GM10248 (cell line): Measurements from ENCODE around the gene PCDHGA7.
"Not testable (repeated sequence)": the region's sequence is repeated elsewhere in the genome, so short reads cannot be mapped to it uniquely, and the experiment has no call there.

ENCODE experiments used
- CTCF ChIA-PET: fragments of 300-600 bp; sonication (Branson Sonifier 250); formaldehyde crosslinking; extraction: SDS; loops from one replicate; lab custom pipeline; 2021; ENCODE audit warnings: antibody characterized with exemption; lab: Yijun Ruan, JAX
- POLR2A ChIA-PET: fragments of 350-650 bp; sonication (Branson Sonifier 250); formaldehyde crosslinking; extraction: SDS; loops from one replicate; lab custom pipeline; 2020; ENCODE audit warnings: antibody characterized with exemption; lab: Yijun Ruan, JAX
- DNase-seq: peaks from one replicate; pipeline ENCODE4 v3.0.0; 2012; ENCODE audit errors: extremely low spot score
- TF ChIP-seq, protein P1 (sequence below): IDR thresholded peaks from 2 replicates; pipeline ENCODE4 v1.5.1; 2012; ENCODE audit warnings: mild to moderate bottlenecking, low read depth; ENCODE audit errors: extremely low read depth, missing control alignments, control extremely low read depth

PCDHGA7 gene

DNA sequence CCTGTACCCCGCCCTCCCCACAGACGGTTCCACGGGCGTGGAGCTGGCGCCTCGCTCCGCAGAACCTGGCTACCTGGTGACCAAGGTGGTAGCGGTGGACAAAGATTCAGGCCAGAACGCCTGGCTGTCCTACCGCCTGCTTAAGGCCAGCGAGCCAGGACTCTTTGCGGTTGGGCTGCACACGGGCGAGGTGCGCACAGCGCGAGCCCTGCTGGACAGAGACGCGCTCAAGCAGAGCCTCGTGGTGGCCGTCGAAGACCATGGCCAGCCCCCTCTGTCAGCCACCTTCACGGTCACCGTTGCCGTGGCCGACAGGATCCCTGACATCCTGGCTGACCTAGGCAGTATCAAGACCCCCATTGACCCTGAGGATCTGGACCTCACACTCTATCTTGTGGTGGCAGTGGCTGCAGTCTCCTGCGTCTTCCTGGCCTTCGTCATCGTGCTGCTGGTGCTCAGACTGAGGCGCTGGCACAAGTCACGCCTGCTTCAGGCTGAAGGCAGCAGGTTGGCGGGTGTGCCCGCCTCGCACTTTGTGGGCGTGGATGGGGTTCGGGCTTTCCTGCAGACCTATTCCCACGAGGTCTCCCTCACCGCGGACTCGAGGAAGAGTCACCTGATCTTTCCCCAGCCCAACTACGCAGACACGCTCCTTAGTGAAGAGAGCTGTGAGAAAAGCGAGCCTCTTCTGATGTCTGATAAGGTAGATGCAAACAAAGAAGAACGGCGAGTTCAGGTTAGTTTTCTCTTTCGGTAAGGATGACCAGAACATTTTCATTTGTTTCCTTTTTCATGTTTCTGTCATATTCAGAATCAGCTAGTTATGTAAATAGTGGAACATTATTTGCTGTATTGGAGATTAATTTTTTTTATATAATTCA, 16.3 kb upstream of the PCDHGA7 start:
- TF ChIP-seq, protein P1, sequence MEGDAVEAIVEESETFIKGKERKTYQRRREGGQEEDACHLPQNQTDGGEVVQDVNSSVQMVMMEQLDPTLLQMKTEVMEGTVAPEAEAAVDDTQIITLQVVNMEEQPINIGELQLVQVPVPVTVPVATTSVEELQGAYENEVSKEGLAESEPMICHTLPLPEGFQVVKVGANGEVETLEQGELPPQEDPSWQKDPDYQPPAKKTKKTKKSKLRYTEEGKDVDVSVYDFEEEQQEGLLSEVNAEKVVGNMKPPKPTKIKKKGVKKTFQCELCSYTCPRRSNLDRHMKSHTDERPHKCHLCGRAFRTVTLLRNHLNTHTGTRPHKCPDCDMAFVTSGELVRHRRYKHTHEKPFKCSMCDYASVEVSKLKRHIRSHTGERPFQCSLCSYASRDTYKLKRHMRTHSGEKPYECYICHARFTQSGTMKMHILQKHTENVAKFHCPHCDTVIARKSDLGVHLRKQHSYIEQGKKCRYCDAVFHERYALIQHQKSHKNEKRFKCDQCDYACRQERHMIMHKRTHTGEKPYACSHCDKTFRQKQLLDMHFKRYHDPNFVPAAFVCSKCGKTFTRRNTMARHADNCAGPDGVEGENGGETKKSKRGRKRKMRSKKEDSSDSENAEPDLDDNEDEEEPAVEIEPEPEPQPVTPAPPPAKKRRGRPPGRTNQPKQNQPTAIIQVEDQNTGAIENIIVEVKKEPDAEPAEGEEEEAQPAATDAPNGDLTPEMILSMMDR: no peak
- DNase-seq: no peak
- POLR2A ChIA-PET: no interaction called here
- CTCF ChIA-PET: no interaction called here

DNA sequence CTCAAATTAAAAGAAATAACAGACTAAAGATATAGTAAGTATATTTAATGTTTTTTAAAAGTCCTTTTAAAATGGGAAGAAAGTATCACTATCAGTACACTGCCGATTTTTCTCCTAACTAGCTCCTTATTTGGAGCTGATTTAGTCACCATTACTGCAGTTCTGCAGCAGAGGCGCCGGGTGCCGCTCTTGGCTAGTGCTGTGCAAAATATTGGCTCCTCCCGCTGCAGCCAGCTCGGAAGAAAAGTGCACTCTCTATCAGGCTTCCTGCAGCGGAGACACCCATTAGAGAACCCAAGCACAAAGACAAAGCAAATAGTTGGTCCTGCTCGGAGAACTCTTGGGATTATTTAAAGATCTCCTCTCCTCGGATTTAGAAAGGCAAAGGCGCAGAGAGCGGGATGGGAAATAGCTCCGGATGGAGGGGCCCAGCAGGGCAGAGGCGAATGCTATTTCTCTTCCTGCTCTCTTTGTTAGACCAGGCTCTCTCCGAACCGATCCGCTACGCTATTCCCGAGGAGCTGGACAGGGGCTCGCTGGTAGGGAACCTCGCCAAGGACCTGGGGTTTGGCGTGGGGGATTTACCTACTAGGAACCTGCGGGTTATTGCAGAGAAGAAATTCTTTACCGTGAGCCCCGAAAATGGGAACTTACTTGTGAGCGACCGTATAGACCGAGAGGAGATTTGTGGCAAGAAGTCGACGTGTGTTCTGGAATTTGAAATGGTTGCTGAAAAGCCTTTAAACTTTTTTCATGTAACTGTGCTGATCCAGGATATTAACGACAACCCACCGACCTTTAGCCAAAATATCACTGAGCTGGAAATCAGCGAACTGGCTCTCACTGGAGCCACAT, 12.3 kb upstream of the PCDHGA7 start, which contains the start of gene PCDHGB3:
Gene PCDHGB3, plus strand, starts transcription at position 249 of the 855 bp plus-strand sequence. Its CDS starts 153 bp downstream, at position 402.
- CTCF ChIA-PET: interaction anchor here (1.0 to 2.7 kb wide), 15 partner anchors 8 to 198 kb away, joined by 3 to 12 read pairs (median 4); partner anchors contain the start of genes PCDHGA10, PCDHGA11, PCDHGA2 and PCDHGA4
- TF ChIP-seq, protein P1: peak; percentile 16
- POLR2A ChIA-PET: no interaction called here
- DNase-seq: peak; percentile 74

DNA sequence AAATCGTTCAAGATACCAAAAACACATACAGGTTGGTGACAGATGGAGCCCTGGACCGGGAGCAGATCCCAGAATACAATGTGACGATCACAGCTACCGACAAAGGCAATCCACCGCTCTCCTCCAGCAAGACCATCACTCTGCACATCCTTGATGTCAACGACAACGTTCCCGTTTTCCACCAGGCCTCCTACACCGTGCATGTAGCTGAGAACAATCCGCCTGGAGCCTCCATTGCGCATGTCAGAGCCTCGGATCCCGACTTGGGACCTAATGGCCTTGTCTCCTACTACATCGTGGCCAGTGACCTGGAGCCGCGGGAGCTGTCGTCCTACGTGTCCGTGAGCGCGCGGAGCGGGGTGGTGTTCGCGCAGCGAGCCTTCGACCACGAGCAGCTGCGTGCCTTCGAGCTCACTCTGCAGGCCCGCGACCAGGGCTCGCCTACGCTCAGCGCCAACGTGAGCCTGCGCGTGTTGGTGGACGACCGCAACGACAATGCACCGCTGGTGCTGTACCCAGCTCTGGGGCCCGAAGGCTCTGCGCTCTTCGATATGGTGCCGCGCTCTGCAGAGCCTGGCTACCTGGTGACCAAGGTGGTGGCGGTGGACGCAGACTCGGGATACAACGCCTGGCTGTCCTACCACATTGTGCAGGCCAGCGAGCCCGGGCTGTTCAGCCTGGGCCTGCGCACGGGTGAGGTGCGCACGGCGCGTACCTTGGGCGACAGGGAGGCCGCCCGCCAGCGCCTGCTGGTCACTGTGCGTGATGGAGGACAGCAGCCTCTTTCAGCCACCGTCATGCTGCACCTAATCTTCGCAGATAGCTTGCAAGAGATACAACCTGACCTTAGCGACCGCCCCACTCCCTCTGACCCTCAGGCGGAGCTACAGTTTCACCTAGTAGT, 10.7 kb upstream of the PCDHGA7 start:
- no peak for DNase-seq
- ChIA-PET POLR2A (no interaction called here), CTCF (interaction anchor here (0.9 to 2.7 kb wide), 6 partner anchors 10 to 186 kb away, joined by 3 to 8 read pairs (median 4); partner anchors contain the start of genes PCDHGA10, PCDHGA11, PCDHGA2 and PCDHGC3)
- TF ChIP-seq, protein P1: no peak

DNA sequence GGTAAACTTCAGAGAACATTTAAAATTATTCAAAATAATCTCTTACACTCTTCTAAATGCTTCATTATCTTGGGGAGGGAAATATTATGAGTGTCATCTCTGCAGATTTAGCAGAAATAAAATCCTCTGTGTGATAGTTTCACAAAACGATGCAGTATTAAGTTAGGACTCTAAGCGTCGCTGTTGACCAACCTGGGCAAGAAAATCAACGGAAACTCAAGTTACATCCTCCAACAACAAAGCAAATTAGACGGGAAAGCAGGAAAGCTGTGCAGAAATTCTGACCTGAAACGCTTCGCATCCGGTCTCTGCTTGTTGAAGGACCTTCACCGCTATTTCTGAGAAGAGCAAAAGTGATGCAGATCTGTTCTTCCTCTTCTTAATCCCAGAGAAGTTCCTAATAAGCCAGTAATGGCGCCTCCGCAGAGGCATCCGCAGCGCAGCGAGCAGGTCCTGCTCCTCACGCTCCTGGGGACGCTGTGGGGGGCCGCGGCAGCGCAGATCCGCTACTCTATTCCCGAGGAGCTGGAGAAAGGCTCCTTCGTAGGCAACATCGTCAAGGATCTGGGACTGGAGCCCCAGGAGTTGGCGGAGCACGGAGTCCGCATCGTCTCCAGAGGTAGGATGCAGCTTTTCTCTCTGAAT, 8.7 kb upstream of the PCDHGA7 start, which contains the start of gene PCDHGA6:
Gene PCDHGA6, plus strand, starts transcription at position 219 of the 645 bp plus-strand sequence. Its CDS starts 193 bp downstream, at position 412.
- no peak for DNase-seq
- ChIA-PET POLR2A (no interaction called here), CTCF (interaction anchor here (1.1 to 1.8 kb wide), 3 partner anchors 21 to 39 kb away, joined by 3 to 6 read pairs (median 4); partner anchors contain the start of gene PCDHGA10)
- TF ChIP-seq, protein P1: peak; percentile 32

DNA sequence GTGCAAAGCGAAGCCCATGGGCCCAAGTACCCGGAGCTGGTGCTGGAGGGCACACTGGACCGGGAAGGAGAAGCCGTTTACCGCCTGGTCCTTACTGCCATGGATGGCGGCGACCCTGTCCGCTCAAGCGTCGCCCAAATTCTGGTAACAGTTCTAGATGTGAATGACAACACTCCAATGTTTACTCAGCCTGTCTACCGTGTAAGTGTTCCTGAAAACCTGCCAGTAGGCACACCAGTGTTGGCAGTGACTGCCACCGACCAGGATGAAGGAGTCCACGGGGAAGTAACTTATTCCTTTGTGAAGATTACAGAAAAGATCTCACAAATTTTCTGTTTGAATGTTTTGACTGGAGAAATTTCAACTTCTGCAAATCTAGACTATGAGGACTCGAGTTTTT, 7.9 kb upstream of the PCDHGA7 start:
- TF ChIP-seq, protein P1: no peak
- POLR2A ChIA-PET: no interaction called here
- DNase-seq: no peak
- CTCF ChIA-PET: interaction anchor here (1.0 to 1.8 kb wide), 4 partner anchors 10 to 39 kb away, joined by 3 to 6 read pairs (median 4); partner anchors contain the start of genes PCDHGA10 and PCDHGA5

DNA sequence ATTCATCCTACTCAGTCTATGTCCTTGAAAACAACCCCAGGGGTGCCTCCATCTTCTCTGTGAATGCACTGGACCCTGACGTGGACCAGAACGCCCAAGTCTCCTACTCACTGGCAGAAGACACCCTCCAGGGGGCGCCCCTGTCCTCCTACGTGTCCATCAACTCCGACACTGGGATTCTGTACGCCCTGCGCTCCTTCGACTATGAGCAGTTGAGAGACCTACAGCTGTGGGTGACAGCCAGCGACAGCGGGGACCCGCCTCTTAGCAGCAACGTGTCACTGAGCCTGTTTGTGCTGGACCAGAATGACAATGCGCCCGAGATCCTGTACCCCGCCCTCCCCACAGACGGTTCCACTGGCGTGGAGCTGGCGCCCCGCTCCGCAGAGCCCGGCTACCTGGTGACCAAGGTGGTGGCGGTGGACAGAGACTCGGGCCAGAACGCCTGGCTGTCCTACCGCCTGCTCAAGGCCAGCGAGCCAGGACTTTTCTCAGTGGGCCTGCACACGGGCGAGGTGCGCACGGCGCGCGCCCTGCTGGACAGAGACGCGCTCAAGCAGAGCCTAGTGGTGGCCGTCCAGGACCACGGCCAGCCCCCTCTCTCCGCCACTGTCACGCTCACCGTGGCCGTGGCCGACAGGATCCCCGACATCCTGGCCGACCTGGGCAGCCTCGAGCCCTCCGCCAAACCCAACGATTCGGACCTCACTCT, 6.9 kb upstream of the PCDHGA7 start:
- CTCF ChIA-PET: interaction anchor here (1.0 kb wide), 1 partner anchor 11 kb away, joined by 3 read pairs; the partner anchor contains the start of gene PCDHGA5
- POLR2A ChIA-PET, DNase-seq: not testable (repeated sequence)
